Brain microvascular endothelial cell (primary cell): ENCODE results near the gene ALOXE3.

Experiments used
- DNase-seq: peaks from one replicate; pipeline ENCODE4 v3.0.0-alpha.2; 2020
- H3K27ac ChIP-seq: fragments of 250-450 bp; sonication (Bioruptor Pico); 2 replicates; pipeline ENCODE4 v1.5.1; 2020; ENCODE audit warnings: mild to moderate bottlenecking, moderate library complexity
- H3K27me3 ChIP-seq: fragments of 250-450 bp; sonication (Bioruptor Pico); replicated peaks from 2 replicates; pipeline ENCODE4 v1.5.1; 2020; ENCODE audit warnings: mild to moderate bottlenecking
- H3K36me3 ChIP-seq: fragments of 250-450 bp; sonication (Bioruptor Pico); replicated peaks from 2 replicates; pipeline ENCODE4 v1.5.1; 2020; ENCODE audit warnings: mild to moderate bottlenecking
- H3K4me3 ChIP-seq: 2 replicates; pipeline ENCODE4 v1.5.1; 2011; ENCODE audit warnings: low read depth, mild to moderate bottlenecking, control low read depth, low read length, moderate library complexity
- in situ Hi-C: cut with HindIII; loops from 2 replicates; pipeline ENCODE4 v1.10.0; 2017; ENCODE audit warnings: low sequenced_read_pairs, low pct_ligation_motif_present
- TF ChIP-seq, protein P1 (sequence below): IDR thresholded peaks from 2 replicates; pipeline ENCODE4 v1.5.1; 2011; ENCODE audit warnings: low read depth, mild to moderate bottlenecking, moderate library complexity, low read length, control low read depth, inconsistent platforms; ENCODE audit errors: missing control alignments

ALOXE3 gene

GRCh38 chr17:8091033-8091687, 27.2 kb downstream of the ALOXE3 start:
- H3K36me3 ChIP-seq: no peaks in the 10 kb centered on the region
- peaks cover 2% of the 10 kb centered on the region for H3K27me3 ChIP-seq
- no peak overlapping the region for H3K4me3 ChIP-seq
- no peak for DNase-seq
- no peak overlapping the region for H3K27ac ChIP-seq
- in situ Hi-C loops: no loop called here
- TF ChIP-seq, protein P1, sequence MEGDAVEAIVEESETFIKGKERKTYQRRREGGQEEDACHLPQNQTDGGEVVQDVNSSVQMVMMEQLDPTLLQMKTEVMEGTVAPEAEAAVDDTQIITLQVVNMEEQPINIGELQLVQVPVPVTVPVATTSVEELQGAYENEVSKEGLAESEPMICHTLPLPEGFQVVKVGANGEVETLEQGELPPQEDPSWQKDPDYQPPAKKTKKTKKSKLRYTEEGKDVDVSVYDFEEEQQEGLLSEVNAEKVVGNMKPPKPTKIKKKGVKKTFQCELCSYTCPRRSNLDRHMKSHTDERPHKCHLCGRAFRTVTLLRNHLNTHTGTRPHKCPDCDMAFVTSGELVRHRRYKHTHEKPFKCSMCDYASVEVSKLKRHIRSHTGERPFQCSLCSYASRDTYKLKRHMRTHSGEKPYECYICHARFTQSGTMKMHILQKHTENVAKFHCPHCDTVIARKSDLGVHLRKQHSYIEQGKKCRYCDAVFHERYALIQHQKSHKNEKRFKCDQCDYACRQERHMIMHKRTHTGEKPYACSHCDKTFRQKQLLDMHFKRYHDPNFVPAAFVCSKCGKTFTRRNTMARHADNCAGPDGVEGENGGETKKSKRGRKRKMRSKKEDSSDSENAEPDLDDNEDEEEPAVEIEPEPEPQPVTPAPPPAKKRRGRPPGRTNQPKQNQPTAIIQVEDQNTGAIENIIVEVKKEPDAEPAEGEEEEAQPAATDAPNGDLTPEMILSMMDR: no peak

- in situ Hi-C loops: no loop called here
- H3K36me3 ChIP-seq: no peaks in the 10 kb centered on the region
- no peaks in the 10 kb centered on the region for H3K27me3 ChIP-seq
- H3K4me3 ChIP-seq: no peak overlapping the region
- no peak overlapping the region for H3K27ac ChIP-seq
- TF ChIP-seq, protein P1: no peak
- DNase-seq: no peak
Measured at GRCh38 chr17:8089728-8090127, 28.6 kb downstream of the ALOXE3 start.

- no peaks in the 10 kb centered on the region for H3K27me3 ChIP-seq
Measured at GRCh38 chr17:8087952-8088230, 30.4 kb downstream of the ALOXE3 start.

DNA sequence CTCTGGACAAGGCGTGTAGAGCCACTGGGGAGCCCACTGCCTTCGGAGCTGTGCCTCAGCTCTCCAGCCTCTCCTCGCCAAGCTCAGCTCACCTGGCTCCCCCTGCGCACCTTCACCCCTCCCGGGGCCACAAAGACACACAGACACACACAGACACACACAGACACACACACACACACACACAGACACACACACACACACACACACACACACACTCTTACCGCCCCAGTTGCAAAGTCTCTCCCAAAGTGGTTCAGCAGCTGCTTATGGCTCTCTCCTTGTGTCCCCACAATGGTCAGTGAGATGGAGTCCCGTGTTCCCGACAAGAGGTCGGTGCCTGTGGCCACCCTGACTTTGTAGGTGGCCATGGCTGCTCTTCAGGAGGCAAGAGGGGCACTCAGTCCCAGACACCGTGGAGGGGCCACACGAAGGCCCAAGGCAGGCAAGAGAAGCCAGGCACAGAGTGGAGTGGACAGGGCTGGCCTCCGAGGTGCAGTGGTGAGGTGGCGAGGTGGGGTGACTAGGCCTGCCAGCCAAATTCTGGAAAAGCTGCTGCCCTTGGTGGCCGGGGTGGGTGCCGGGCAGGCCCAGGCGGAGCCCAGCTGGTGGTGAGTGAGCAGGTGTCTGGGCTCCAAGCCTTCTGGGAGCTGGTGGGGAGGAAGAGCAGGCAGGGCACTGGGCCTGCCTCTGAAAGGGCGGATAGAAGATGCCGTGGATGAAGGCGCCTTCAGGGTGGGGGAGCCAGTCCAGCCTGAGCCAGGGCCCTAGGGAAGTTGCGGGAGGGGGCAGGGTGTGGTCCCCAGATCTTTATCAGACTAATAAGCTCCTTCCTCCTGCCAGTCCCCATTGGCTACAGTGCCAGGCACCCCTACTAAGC, 31.0 kb downstream of the ALOXE3 start, which contains the start of gene ALOX12B:
ALOX12B (minus strand) TSS at position 642 of the 877 bp plus-strand sequence; CDS start at position 368, 274 bp downstream.
- no peak for DNase-seq
- TF ChIP-seq, protein P1: no peak
- Histone ChIP-seq H3K27ac (no peak within 1 kb of the TSS), H3K4me3 (no peak within 1 kb of the TSS), H3K27me3 (no peaks in the 10 kb centered on the region), H3K36me3 (no peaks in the 10 kb centered on the region)
- in situ Hi-C loops: no loop called here

More at GRCh38 chr17:8087952-8088230, 30.4 kb downstream of the ALOXE3 start:
- no peak overlapping the region for H3K27ac ChIP-seq
- in situ Hi-C loops: no loop called here
- no peaks in the 10 kb centered on the region for H3K36me3 ChIP-seq
- TF ChIP-seq, protein P1: no peak
- no peak overlapping the region for H3K4me3 ChIP-seq
- DNase-seq: no peak

- in situ Hi-C loops: no loop called here
- Histone ChIP-seq H3K27me3 (peaks cover 15% of the 10 kb centered on the region), H3K36me3 (no peaks in the 10 kb centered on the region), H3K27ac (no peak overlapping the region), H3K4me3 (no peak overlapping the region)
- no peak for DNase-seq
- TF ChIP-seq, protein P1: no peak
Measured at GRCh38 chr17:8084250-8084649, 34.1 kb downstream of the ALOXE3 start.

DNA sequence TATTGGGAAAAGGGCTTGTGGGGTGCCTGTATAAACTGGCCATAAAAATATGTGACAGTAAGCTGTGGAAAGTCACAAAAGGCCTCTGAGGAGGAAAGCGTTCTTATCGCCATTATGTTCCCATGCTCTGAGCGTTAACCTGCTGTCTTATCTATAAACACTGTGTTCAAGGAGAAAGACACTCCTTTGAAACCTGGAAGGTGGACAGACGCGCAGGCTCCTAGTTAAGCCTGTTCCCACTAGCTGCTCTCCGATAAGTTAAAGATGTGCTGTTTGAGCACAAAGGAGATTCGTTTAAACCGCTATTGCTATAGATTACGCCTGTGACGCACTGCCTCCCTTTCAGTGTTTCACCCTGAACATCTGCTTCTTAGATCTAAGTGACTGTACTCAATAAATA, 36.0 kb downstream of the ALOXE3 start:
- TF ChIP-seq, protein P1: no peak
- in situ Hi-C loops: no loop called here
- Histone ChIP-seq H3K27me3 (peaks cover 20% of the 10 kb centered on the region), H3K36me3 (no peaks in the 10 kb centered on the region), H3K4me3 (no peak overlapping the region), H3K27ac (no peak overlapping the region)
- no peak for DNase-seq
